MCF 10A (cell line): ENCODE measurements around the gene BSG. TPM values are rescaled to one million over a fixed set of nuclear protein-coding genes. Genes with fewer than 3 reads are reported as not detected.

Source experiments
- BruUV-seq: library from RNA; stranded (reverse); fragments of 400-500 nt; replicated peaks from 2 replicates; lab custom pipeline; 2021; lab: Mats Ljungman, UMichigan
- CTCF ChIA-PET: fragments of 300-600 bp; sonication (Branson Sonifier 250); formaldehyde crosslinking; extraction: SDS; loops from one replicate; lab custom pipeline; 2021; ENCODE audit warnings: antibody characterized with exemption, inconsistent platforms; lab: Yijun Ruan, JAX
- POLR2A ChIA-PET: fragments of 300-600, 350-650 bp; sonication (Branson Sonifier 250); formaldehyde crosslinking; extraction: SDS; loops from one replicate; lab custom pipeline; 2020; ENCODE audit warnings: antibody characterized with exemption, inconsistent platforms; lab: Yijun Ruan, JAX
- DNase-seq: peaks from one replicate; pipeline ENCODE4 v3.0.0-alpha.2; 2018; ENCODE audit not compliant: unreplicated experiment
- H3K27ac Mint-ChIP-seq: one replicate; pipeline ENCODE4 v1.8.0; 2022; ENCODE audit warnings: mild to moderate bottlenecking, low read depth, mixed read lengths; ENCODE audit not compliant: unreplicated experiment
- H3K27me3 Mint-ChIP-seq: one replicate; pipeline ENCODE4 v1.8.0; 2022; ENCODE audit warnings: mixed read lengths; ENCODE audit not compliant: insufficient read depth, unreplicated experiment
- H3K36me3 Mint-ChIP-seq: one replicate; pipeline ENCODE4 v1.8.0; 2022; ENCODE audit warnings: mild to moderate bottlenecking, moderate library complexity, mixed read lengths; ENCODE audit not compliant: insufficient read depth, unreplicated experiment
- H3K4me1 Mint-ChIP-seq: one replicate; pipeline ENCODE4 v1.8.0; 2022; ENCODE audit warnings: mixed read lengths; ENCODE audit not compliant: insufficient read depth, unreplicated experiment
- H3K4me3 Mint-ChIP-seq: one replicate; pipeline ENCODE4 v1.8.0; 2022; ENCODE audit warnings: mild to moderate bottlenecking, moderate library complexity, mixed read lengths; ENCODE audit not compliant: unreplicated experiment
- H3K9me3 Mint-ChIP-seq: one replicate; pipeline ENCODE4 v1.8.0; 2022; ENCODE audit warnings: mixed read lengths; ENCODE audit not compliant: unreplicated experiment
- intact Hi-C: fragments of 100-400 bp; cut with micrococcal nuclease; formaldehyde crosslinking; loops from 2 replicates; pipeline ENCODE4 v1.14.1; 2022
- total RNA-seq: library from RNA; stranded (reverse); gene quantifications from 2 replicates; pipeline ENCODE4 v1.2.3, GENCODE V29; 2022
- TF ChIP-seq, protein P1 (sequence below): fragments of 200-600 bp; IDR thresholded peaks from one replicate; pipeline ENCODE4 v1.8.0; 2022; ENCODE audit warnings: antibody characterized with exemption, mild to moderate bottlenecking; ENCODE audit not compliant: unreplicated experiment

The BSG gene
- total RNA-seq, 1 experiment from 2014 or later: 557 TPM

DNA sequence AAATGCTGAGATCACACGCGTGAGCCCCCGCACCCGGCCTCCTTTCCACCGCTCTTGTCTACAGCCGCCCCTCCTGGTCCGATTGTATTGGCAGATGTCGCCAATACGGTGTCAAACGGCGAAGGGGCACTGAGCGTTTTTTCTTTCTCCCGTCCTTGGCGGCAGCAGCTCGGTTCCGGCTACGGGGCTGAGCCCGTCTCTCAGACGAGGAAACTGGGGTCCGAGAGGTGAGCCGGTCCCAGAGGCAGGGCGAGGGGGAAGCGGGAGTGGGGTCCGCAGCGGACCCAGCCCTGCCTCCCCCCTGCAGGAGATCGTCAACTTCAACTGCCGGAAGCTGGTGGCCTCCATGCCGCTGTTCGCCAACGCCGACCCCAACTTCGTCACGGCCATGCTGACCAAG, 40.5 kb downstream of the BSG start:
- intact Hi-C loops: no loop called here
- no peaks in the 10 kb centered on the region for H3K27me3 Mint-ChIP-seq
- H3K36me3 Mint-ChIP-seq: peaks cover 34% of the 10 kb centered on the region
- no TSS peak for BruUV-seq
- no peak for DNase-seq
- H3K4me3 Mint-ChIP-seq: no peak overlapping the region
- ChIA-PET CTCF (no interaction called here), POLR2A (interaction anchor here (0.6 to 1.5 kb wide), 4 partner anchors 13 to 29 kb away, joined by 3 to 4 read pairs (median 4); no protein-coding TSS in a partner anchor)
- H3K27ac Mint-ChIP-seq: no peak overlapping the region
- no peaks in the 10 kb centered on the region for H3K9me3 Mint-ChIP-seq
- peaks cover 11% of the 10 kb centered on the region for H3K4me1 Mint-ChIP-seq
- TF ChIP-seq, protein P1, sequence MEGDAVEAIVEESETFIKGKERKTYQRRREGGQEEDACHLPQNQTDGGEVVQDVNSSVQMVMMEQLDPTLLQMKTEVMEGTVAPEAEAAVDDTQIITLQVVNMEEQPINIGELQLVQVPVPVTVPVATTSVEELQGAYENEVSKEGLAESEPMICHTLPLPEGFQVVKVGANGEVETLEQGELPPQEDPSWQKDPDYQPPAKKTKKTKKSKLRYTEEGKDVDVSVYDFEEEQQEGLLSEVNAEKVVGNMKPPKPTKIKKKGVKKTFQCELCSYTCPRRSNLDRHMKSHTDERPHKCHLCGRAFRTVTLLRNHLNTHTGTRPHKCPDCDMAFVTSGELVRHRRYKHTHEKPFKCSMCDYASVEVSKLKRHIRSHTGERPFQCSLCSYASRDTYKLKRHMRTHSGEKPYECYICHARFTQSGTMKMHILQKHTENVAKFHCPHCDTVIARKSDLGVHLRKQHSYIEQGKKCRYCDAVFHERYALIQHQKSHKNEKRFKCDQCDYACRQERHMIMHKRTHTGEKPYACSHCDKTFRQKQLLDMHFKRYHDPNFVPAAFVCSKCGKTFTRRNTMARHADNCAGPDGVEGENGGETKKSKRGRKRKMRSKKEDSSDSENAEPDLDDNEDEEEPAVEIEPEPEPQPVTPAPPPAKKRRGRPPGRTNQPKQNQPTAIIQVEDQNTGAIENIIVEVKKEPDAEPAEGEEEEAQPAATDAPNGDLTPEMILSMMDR: no peak

DNA sequence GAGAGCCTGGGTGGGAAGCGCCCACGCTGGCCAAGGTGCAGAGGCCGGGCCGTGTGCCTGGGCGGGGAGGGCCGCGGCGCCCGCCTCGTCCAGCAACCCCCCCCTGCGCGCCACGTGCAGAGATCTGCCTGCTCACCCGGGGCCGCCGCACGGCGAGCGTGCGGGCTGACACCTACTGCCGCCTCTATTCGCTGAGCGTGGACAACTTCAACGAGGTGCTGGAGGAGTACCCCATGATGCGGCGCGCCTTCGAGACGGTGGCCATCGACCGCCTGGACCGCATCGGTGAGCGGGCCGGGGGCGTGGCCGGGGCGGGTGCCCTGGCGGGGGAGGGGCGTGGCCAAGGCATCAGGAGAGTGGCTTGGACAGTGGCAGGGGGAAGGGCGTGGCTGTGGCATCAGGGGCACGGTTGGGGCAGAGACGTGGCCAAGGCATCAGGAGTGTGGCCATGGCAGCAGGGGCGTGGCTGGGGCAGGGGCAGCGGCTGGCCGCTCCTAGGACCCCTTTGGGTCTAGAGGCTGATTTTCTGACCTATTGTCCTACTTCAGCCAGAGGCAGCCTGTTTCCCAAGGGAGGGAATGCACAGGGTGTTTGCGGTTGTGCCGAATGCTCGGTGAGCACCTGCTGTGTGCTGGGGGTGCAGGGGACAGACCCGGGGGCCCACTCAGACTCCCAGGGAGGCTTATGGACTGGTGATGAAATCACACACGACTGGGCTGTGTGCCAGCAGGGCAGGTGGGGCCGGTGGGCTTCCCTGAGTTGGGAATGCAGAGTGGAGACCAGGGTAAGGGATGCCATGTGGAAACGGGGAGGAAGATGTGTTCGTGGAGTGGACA, 41.6 kb downstream of the BSG start:
- POLR2A ChIA-PET: no interaction called here
- BruUV-seq: no TSS peak
- TF ChIP-seq, protein P1: no peak
- peaks cover 11% of the 10 kb centered on the region for H3K4me1 Mint-ChIP-seq
- H3K9me3 Mint-ChIP-seq: no peaks in the 10 kb centered on the region
- H3K27me3 Mint-ChIP-seq: no peaks in the 10 kb centered on the region
- CTCF ChIA-PET: no interaction called here
- DNase-seq: no peak
- no peak overlapping the region for H3K27ac Mint-ChIP-seq
- intact Hi-C loops: no loop called here
- H3K4me3 Mint-ChIP-seq: no peak overlapping the region
- peaks cover 38% of the 10 kb centered on the region for H3K36me3 Mint-ChIP-seq

- intact Hi-C loops: no loop called here
- TF ChIP-seq, protein P1: no peak
- Mint-ChIP-seq H3K27me3 (no peaks in the 10 kb centered on the region), H3K27ac (no peak overlapping the region), H3K36me3 (peaks cover 40% of the 10 kb centered on the region), H3K4me1 (peaks cover 11% of the 10 kb centered on the region), H3K9me3 (no peaks in the 10 kb centered on the region), H3K4me3 (no peak overlapping the region)
- DNase-seq: no peak
- no TSS peak for BruUV-seq
- ChIA-PET CTCF (no interaction called here), POLR2A (no interaction called here)
These were observed 43.2 kb downstream of the BSG start for GRCh38 chr19:615619-616018.

GRCh38 chr19:616062-616700, 43.8 kb downstream of the BSG start:
- Mint-ChIP-seq H3K4me1 (peaks cover 6% of the 10 kb centered on the region), H3K27ac (no peak overlapping the region), H3K27me3 (no peaks in the 10 kb centered on the region), H3K9me3 (no peaks in the 10 kb centered on the region), H3K4me3 (no peak overlapping the region), H3K36me3 (peaks cover 40% of the 10 kb centered on the region)
- TF ChIP-seq, protein P1: no peak
- intact Hi-C loops: no loop called here
- no TSS peak for BruUV-seq
- no peak for DNase-seq
- POLR2A ChIA-PET: no interaction called here
- CTCF ChIA-PET: no interaction called here
